NCI-H2081 treated with DMSO at 0.1 percent for 48 hours (cell line): ENCODE results near the gene HIGD2B.
"Not testable (repeated sequence)": the region's sequence is repeated elsewhere in the genome, so short reads cannot be mapped to it uniquely, and the experiment has no call there.

Experiments
- DNase-seq: peaks from one replicate; lab custom pipeline; 2025; lab: John Stamatoyannopoulos, UW

The HIGD2B gene

GRCh38 chr15:72676838-72677237 is 9.1 kb downstream of the HIGD2B start:
- no peak for DNase-seq

- no peak for DNase-seq
Measured at GRCh38 chr15:72671525-72671924, 14.5 kb downstream of the HIGD2B start.

DNA sequence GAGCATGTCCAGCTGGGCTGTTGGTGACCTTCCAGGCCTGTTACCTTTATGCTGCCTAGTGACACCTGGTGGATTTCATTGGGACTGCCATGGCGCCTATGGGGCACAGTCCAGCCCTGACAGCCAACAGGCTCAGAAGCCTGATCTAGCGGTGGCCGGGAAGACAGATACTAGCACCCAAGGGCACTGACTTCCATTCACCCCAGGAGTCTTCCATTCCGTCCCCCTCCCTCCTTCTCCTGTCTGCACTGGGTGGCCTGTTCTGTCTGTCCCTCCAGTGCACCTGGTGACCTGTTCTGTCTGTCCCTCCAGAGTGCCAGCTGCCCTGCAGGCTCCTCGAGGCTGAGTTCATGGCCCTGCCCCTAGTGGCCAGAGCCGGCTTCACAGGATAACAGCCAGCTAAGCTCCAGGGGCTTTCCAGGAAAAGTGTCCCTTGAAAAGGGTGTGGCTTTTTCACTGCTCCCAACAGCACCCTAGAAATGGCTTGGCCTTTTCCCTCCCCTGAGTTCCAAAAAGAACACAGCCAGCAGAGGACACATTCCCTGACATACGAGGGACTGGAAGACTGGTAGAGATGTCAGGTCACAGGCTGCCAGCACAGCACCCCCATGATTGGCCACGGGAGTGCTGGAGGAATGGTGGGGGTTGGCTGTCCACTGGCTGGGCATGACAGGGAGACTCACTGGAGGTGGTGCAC is 15.2 kb downstream of the HIGD2B start:
- not testable (repeated sequence) for DNase-seq

- not testable (repeated sequence) for DNase-seq
Measured at GRCh38 chr15:72669803-72670202, 16.2 kb downstream of the HIGD2B start.

DNA sequence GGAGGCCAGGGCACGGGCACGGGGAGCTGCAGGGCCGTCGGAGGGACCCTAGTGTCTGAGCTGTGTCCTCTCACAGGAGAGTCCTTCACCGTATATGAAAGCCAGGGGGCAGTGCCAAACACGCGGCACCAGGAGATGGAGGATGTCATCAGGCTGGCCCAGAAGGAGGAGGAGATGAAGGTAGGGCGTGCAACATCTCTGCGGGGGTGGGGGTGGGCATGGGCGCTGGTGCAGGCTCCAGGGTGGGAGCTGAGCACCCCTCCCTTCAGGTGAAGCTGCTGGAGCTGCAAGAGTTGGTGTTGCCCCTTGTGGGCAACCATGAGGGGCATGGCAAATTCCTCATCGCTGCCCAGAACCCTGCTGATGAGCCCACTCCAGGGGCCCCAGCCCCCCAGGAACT is 20.3 kb downstream of the HIGD2B start:
- DNase-seq: not testable (repeated sequence)

- DNase-seq: not testable (repeated sequence)
Measured at GRCh38 chr15:72663931-72664330, 22.1 kb downstream of the HIGD2B start.

GRCh38 chr15:72661081-72661480 is 24.9 kb downstream of the HIGD2B start:
- DNase-seq: not testable (repeated sequence)

- DNase-seq: not testable (repeated sequence)
Measured at GRCh38 chr15:72656014-72656413, 30.0 kb downstream of the HIGD2B start.

DNA sequence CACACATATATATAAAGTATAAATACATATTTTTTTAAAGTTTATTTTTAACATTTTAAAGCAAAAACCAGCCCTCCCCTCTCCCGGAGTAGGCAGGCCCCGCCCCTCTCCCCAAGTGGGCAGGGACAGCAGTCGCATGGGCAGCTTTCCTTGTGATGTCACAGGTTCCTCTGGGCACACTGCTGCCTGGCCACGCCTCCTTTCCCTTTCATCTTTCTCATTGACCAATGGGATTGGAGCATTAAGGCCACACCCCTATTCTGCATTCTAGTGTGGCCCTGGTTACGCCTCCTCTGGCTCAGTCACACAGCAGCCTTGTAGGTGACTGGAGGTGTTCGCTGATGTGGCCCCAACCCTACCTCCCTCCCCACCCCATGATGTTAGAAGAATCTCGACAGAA is 31.6 kb downstream of the HIGD2B start, which contains the start of gene GOLGA6B:
GOLGA6B (plus strand) TSS at position 301 of the 400 bp plus-strand sequence; CDS start at position 342, 41 bp downstream.
- DNase-seq: not testable (repeated sequence)

- not testable (repeated sequence) for DNase-seq
Measured at GRCh38 chr15:72648631-72649253, 37.2 kb downstream of the HIGD2B start.

GRCh38 chr15:72642271-72642670 is 43.7 kb downstream of the HIGD2B start:
- not testable (repeated sequence) for DNase-seq

- not testable (repeated sequence) for DNase-seq
Measured at GRCh38 chr15:72639759-72640483, 46.1 kb downstream of the HIGD2B start.

DNA sequence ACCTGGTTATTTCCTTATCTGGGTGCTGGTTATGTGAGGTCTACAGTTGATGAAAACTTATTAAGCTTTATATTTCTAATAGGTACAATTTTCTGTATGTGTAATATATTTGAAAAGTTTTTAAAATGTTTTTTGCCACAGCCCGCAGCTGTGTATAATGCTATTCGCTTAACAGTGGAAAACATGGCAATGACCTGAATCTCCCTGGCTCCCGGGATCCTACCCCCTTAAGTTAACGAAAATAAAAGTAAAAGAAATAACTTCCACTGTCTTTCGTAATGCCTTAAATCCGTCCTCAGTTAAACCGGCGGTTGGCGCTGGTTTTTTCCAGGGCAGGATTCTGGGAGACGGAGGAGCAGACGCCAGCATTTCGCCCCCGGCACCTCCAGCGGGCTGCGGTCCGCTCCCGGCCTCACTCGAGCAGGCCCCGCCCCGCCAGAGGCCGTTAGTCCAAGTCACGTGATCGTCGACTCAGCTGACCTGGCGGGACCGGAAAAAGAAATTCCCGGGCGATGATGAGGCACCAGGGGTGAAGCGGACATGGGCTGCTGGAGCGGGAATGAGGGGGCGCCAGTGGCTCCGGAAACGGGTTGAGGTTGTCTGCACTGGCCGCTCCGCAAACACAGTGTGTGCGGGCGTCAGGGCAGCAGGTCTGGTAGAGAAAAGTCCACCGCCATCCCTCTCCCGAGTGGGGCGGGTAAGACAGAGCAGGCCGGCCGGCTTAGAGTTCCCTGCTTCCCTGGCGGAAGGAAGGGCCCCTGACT is 49.3 kb downstream of the HIGD2B start:
- DNase-seq: not testable (repeated sequence)

DNA sequence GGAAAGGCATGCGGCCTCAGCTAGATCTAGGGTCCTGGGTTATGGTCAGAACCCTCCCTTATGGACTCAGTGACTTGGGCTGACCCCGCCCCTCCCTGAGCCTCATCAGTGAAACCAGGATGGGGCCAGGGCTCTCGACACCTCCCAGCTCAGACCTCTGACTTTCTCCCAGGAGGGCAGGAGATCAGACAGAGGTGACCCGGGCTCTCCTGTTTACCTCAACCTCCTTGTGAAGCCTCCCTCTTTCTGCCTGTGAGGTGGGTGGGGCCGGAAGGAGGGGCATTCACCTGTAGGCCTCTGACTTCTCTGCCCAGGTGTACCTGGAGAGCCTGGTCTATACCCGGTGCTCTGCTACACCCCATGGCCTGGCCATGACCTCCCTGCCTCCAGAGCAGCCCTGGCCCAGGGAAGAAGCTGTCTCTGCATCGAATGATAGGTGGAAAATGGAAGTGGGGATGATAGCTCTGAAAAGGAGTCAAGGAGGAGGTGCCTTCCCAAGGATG is 56.9 kb downstream of the HIGD2B start:
- not testable (repeated sequence) for DNase-seq

- DNase-seq: not testable (repeated sequence)
Measured at GRCh38 chr15:72628249-72629067, 57.5 kb downstream of the HIGD2B start.

DNA sequence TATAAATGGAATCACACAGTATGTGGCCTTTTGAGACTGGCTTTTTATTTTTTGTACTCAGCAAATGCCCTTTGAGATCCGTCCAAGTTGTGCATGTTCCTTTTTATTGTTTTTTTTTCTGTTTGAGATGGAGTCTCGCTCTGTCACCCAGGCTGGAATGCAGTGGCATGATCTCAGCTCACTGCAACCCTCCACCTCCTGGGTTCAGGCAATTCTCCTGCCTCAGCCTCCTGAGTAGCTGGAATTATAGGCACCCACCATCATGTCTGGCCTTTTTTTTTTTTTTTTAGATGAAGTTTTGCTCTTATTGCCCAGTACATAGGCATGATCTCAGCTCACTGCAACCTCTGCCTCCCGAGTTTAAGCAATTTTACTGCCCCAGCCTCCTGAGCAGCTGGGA is 59.8 kb downstream of the HIGD2B start:
- not testable (repeated sequence) for DNase-seq
